HFF-Myc (cell line): ENCODE measurements around the gene MRAP.

Experiments
- DNase-seq: peaks from one replicate; pipeline ENCODE4 v3.0.0-alpha.2; 2011; ENCODE audit warnings: low read depth; ENCODE audit errors: extremely low read depth
- H3K4me3 ChIP-seq: replicated peaks from 2 replicates; pipeline ENCODE4 v1.5.1; 2011; ENCODE audit warnings: low read depth, mild to moderate bottlenecking, control low read depth, low read length
- TF ChIP-seq, protein P1 (sequence below): IDR thresholded peaks from 2 replicates; pipeline ENCODE4 v1.5.1; 2012; ENCODE audit warnings: mild to moderate bottlenecking, low read depth, low read length, control low read depth; ENCODE audit errors: missing control alignments

MRAP gene

DNA sequence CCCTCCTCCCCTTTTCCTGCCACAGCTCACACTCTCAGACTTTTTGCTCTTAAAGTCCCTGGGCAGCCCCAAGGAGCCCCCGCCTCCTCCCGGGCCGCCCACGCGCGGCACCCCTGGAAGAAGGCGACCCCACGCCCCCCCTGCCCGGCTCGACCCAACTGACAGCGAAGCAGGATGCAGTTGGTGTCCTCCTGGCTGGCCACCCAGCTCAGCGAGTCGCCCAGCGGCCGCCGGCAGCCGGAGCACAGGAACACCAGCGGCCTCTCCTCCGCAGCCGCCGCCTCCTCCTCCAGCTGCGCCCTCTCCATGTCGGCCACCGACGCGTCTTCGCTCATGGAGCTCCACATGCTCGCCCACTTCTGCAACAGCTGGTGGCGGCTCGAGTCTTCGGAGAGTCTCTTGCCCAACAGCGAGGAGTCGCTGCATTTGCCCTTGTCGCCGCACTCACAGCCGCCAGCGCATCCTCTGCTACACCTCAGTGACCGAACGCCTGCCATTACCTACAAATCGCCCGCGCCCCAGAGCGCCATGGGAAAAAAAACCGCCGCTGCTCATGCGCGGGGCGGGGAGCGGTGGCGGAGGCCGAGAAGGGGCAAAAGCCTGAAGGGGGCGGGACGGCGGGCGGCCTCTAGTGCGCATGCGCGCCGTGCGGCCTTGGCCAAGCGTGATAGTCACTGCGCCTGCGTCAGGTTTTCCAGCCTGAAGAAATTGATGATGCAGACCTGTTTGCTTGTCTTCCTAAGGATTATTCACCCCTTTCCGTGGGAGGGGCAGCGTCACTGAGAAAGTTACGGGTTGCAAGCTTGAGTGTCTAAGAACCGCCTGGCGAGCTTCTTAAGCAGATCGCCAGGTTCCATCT lies 19.9 kb upstream of the MRAP start, which contains the start of gene MIS18A:
Gene MIS18A (minus strand): TSS at position 532 of the 859 bp plus-strand sequence. CDS start 35 bp downstream, at position 497.
- peak; percentile 81 for DNase-seq
- peak within 1 kb of the TSS; percentile 85 for H3K4me3 ChIP-seq
- TF ChIP-seq, protein P1, sequence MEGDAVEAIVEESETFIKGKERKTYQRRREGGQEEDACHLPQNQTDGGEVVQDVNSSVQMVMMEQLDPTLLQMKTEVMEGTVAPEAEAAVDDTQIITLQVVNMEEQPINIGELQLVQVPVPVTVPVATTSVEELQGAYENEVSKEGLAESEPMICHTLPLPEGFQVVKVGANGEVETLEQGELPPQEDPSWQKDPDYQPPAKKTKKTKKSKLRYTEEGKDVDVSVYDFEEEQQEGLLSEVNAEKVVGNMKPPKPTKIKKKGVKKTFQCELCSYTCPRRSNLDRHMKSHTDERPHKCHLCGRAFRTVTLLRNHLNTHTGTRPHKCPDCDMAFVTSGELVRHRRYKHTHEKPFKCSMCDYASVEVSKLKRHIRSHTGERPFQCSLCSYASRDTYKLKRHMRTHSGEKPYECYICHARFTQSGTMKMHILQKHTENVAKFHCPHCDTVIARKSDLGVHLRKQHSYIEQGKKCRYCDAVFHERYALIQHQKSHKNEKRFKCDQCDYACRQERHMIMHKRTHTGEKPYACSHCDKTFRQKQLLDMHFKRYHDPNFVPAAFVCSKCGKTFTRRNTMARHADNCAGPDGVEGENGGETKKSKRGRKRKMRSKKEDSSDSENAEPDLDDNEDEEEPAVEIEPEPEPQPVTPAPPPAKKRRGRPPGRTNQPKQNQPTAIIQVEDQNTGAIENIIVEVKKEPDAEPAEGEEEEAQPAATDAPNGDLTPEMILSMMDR, result no peak

GRCh38 chr21:32279377-32279680 lies 19.3 kb upstream of the MRAP start:
- no peak for DNase-seq
- H3K4me3 ChIP-seq, result peak overlapping the region; percentile 85
- TF ChIP-seq, protein P1, result no peak

- no peak for DNase-seq
- H3K4me3 ChIP-seq, result no peak overlapping the region
- TF ChIP-seq, protein P1, result no peak
These were observed 17.1 kb upstream of the MRAP start for GRCh38 chr21:32281531-32281930.

DNA sequence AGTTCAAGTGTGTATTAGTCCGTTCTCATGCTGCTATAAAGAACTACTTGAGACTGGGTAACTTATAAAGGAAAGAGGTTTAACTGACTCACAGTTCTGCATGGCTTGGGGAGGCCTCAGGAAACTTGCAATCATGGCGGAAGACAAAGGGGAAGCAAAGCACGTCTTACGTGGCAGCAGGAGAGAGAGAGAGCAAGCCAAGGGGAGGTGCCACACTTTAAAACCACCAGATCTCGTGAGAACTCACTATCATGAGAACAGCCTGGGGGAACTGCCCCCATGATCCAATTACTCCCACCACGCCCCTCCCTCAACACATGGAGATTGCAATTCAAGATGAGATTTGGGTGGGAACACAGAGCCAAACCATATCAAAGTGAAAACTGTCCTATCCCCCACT lies 15.7 kb upstream of the MRAP start:
- H3K4me3 ChIP-seq, result no peak overlapping the region
- DNase-seq, result no peak
- TF ChIP-seq, protein P1, result no peak

- DNase-seq, result no peak
- TF ChIP-seq, protein P1, result no peak
- H3K4me3 ChIP-seq, result no peak overlapping the region
These were observed 13.2 kb upstream of the MRAP start for GRCh38 chr21:32285476-32285875.

GRCh38 chr21:32297449-32297848 lies 1.2 kb upstream of the MRAP start:
- no peak for DNase-seq
- TF ChIP-seq, protein P1, result no peak
- no peak overlapping the region for H3K4me3 ChIP-seq
